OCI-LY1 (cell line): ENCODE data around the gene MAGI2.

Source experiments
- H2AFZ ChIP-seq: fragments of 200-600 bp; sonication (generic), shearing (Covaris generic); 2 replicates; pipeline ENCODE4 v1.6.0; 2014; ENCODE audit warnings: antibody characterized with exemption, mild to moderate bottlenecking, low read length
- H3F3A ChIP-seq: fragments of 200-600 bp; sonication (generic), shearing (Covaris generic); 2 replicates; pipeline ENCODE4 v1.6.0; 2014; ENCODE audit warnings: mild to moderate bottlenecking, antibody characterized with exemption, low read length, moderate library complexity; ENCODE audit not compliant: insufficient read depth
- H3K27ac ChIP-seq: fragments of 200-600 bp; sonication (generic); 2 replicates; pipeline ENCODE4 v1.5.1; 2014; ENCODE audit warnings: low read length, mixed run types, mild to moderate bottlenecking, low read depth; ENCODE audit not compliant: poor library complexity, severe bottlenecking
- H3K27me3 ChIP-seq: fragments of 200-600 bp; sonication (generic); 2 replicates; pipeline ENCODE4 v1.6.0; 2014; ENCODE audit warnings: antibody characterized with exemption, mild to moderate bottlenecking, low read length, moderate library complexity; ENCODE audit not compliant: insufficient read depth
- H3K36me3 ChIP-seq: fragments of 200-600 bp; sonication (generic); 2 replicates; pipeline ENCODE4 v1.6.1; 2014; ENCODE audit warnings: mild to moderate bottlenecking, antibody characterized with exemption, low read length, moderate library complexity, mixed read lengths; ENCODE audit not compliant: insufficient read depth
- H3K4me1 ChIP-seq: fragments of 200-600 bp; sonication (generic); 2 replicates; pipeline ENCODE4 v1.5.1; 2014; ENCODE audit warnings: mild to moderate bottlenecking, low read length, moderate library complexity; ENCODE audit not compliant: insufficient read depth, severe bottlenecking
- H3K4me2 ChIP-seq: fragments of 200-600 bp; sonication (generic), shearing (Covaris generic); 2 replicates; pipeline ENCODE4 v1.6.1; 2014; ENCODE audit warnings: low read length
- H3K4me3 ChIP-seq: fragments of 200-600 bp; sonication (generic); 2 replicates; pipeline ENCODE4 v1.5.1; 2014; ENCODE audit warnings: low read length, low read depth, mild to moderate bottlenecking, mixed read lengths; ENCODE audit not compliant: poor library complexity, severe bottlenecking
- H3K79me2 ChIP-seq: fragments of 200-600 bp; shearing (Covaris generic); 2 replicates; pipeline ENCODE4 v1.6.1; 2016; ENCODE audit warnings: mixed run types, low read length, mixed read lengths; ENCODE audit not compliant: insufficient read depth
- H3K9ac ChIP-seq: fragments of 200-600 bp; sonication (generic), shearing (Covaris generic); 2 replicates; pipeline ENCODE4 v1.6.1; 2014; ENCODE audit warnings: mild to moderate bottlenecking, low read length, mixed read lengths
- H3K9me2 ChIP-seq: fragments of 200-600 bp; sonication (generic), shearing (Covaris generic); 2 replicates; pipeline ENCODE4 v1.6.1; 2014; ENCODE audit warnings: low read depth, mild to moderate bottlenecking, low read length, mixed read lengths
- H3K9me3 ChIP-seq: fragments of 200-600 bp; shearing (Covaris generic); 2 replicates; pipeline ENCODE4 v1.6.1; 2014; ENCODE audit warnings: low read length, mixed read lengths
- H4K20me1 ChIP-seq: fragments of 200-600 bp; sonication (generic), shearing (Covaris generic); 2 replicates; pipeline ENCODE4 v1.6.0; 2016; ENCODE audit warnings: mild to moderate bottlenecking, low read length; ENCODE audit not compliant: insufficient read depth
- CTCF ChIP-seq: fragments of 200-600 bp; sonication (generic), shearing (Covaris generic); IDR thresholded peaks from 2 replicates; pipeline ENCODE4 v1.5.1; 2017; ENCODE audit warnings: mild to moderate bottlenecking, antibody characterized with exemption, low read length, moderate library complexity, mixed read lengths
- EZH2 ChIP-seq: fragments of 200-600 bp; sonication (generic), shearing (Covaris generic); IDR thresholded peaks from 2 replicates; pipeline ENCODE4 v1.8.0; 2017; ENCODE audit warnings: borderline replicate concordance, mixed run types, mild to moderate bottlenecking, antibody characterized with exemption, low read length, moderate library complexity, mixed read lengths

The MAGI2 gene

GRCh38 chr7:77991656-77992055 lies 1461.8 kb downstream of the MAGI2 start:
- no peaks in the 10 kb centered on the region for H3K36me3 ChIP-seq

GRCh38 chr7:77989981-77990566 lies 1463.4 kb downstream of the MAGI2 start:
- Histone ChIP-seq H3K36me3 (no peaks in the 10 kb centered on the region), H3K4me3 (no peak overlapping the region), H3F3A (no peaks in the 10 kb centered on the region), H3K27me3 (no peaks in the 10 kb centered on the region; the same call in 1 of the 2 replicates), H3K79me2 (no peaks in the 10 kb centered on the region), H3K4me2 (no peak overlapping the region), H3K9me3 (no peaks in the 10 kb centered on the region), H3K4me1 (peaks cover 9% of the 10 kb centered on the region), H3K9ac (no peak overlapping the region), H3K9me2 (no peaks in the 10 kb centered on the region), H3K27ac (no peak overlapping the region), H4K20me1 (no peaks in the 10 kb centered on the region), H2AFZ (no peak overlapping the region)
- TF ChIP-seq EZH2 (no peak), CTCF (peak; percentile 74)

More at GRCh38 chr7:77991656-77992055, 1461.8 kb downstream of the MAGI2 start:
- H3K4me1 ChIP-seq: peaks cover 9% of the 10 kb centered on the region
- H3K27ac ChIP-seq: no peak overlapping the region
- no peaks in the 10 kb centered on the region; the same call in 1 of the 2 replicates for H3K27me3 ChIP-seq
- TF ChIP-seq EZH2 (no peak), CTCF (no peak)
- H3K79me2 ChIP-seq: no peaks in the 10 kb centered on the region
- H3K9ac ChIP-seq: no peak overlapping the region
- no peak overlapping the region for H3K4me3 ChIP-seq
- no peaks in the 10 kb centered on the region for H4K20me1 ChIP-seq
- no peaks in the 10 kb centered on the region for H3F3A ChIP-seq
- H3K9me2 ChIP-seq: no peaks in the 10 kb centered on the region
- no peak overlapping the region for H3K4me2 ChIP-seq
- no peaks in the 10 kb centered on the region for H3K9me3 ChIP-seq
- no peak overlapping the region for H2AFZ ChIP-seq

- Histone ChIP-seq H3K36me3 (no peaks in the 10 kb centered on the region), H3K9me2 (no peaks in the 10 kb centered on the region), H3K4me1 (peaks cover 9% of the 10 kb centered on the region), H3K27ac (no peak overlapping the region), H3K4me3 (no peak overlapping the region), H2AFZ (no peak overlapping the region), H3F3A (no peaks in the 10 kb centered on the region), H3K79me2 (no peaks in the 10 kb centered on the region), H4K20me1 (no peaks in the 10 kb centered on the region), H3K4me2 (no peak overlapping the region), H3K27me3 (no peaks in the 10 kb centered on the region; the same call in 1 of the 2 replicates), H3K9ac (no peak overlapping the region), H3K9me3 (no peaks in the 10 kb centered on the region)
- TF ChIP-seq CTCF (no peak), EZH2 (no peak)
Measured at GRCh38 chr7:77985974-77986339, 1467.5 kb downstream of the MAGI2 start.
